RWPE1 (cell line): ENCODE data around the gene CLDN5.

ENCODE experiments used
- CTCF ChIA-PET: fragments of 350-600 bp; sonication (Branson Sonifier 250); formaldehyde crosslinking; extraction: SDS; loops from one replicate; lab custom pipeline; 2021; lab: Yijun Ruan, JAX
- POLR2A ChIA-PET: fragments of 400-600 bp; formaldehyde crosslinking; extraction: SDS; loops from one replicate; lab custom pipeline; 2020; ENCODE audit warnings: antibody characterized with exemption; ENCODE audit not compliant: low non-redundant PET; lab: Yijun Ruan, JAX
- DNase-seq: peaks from one replicate; pipeline ENCODE4 v3.0.0; 2012; ENCODE audit warnings: low spot score
- H3K27ac ChIP-seq: fragments of 450-650 bp; 2 replicates; pipeline ENCODE4 v1.5.1; 2017
- CTCF ChIP-seq: fragments of 450-650 bp; conservative IDR thresholded peaks from 2 replicates; pipeline ENCODE4 v1.5.1; 2017; ENCODE audit warnings: low read depth, mild to moderate bottlenecking

Gene CLDN5

GRCh38 chr22:19524170-19525115 lies at the start of gene CLDN5:
TSS of gene CLDN5 (minus strand) at chr22:19524410. CDS start at chr22:19524255, 155 bp downstream.
- ChIA-PET CTCF (no interaction called here), POLR2A (no interaction called here)
- no peak for DNase-seq
- H3K27ac ChIP-seq: no peak within 1 kb of the TSS
- TF ChIP-seq CTCF: no peak

- peak; percentile 45 for DNase-seq
- TF ChIP-seq CTCF: no peak
- ChIA-PET POLR2A (no interaction called here), CTCF (no interaction called here)
- H3K27ac ChIP-seq: no peak overlapping the region
Observed at GRCh38 chr22:19571995-19572394, 47.8 kb upstream of the CLDN5 start.

- TF ChIP-seq CTCF: no peak
- POLR2A ChIA-PET: no interaction called here
- CTCF ChIA-PET: no interaction called here
- DNase-seq: no peak
- H3K27ac ChIP-seq: no peak overlapping the region
Observed at GRCh38 chr22:19571207-19571795, 47.1 kb upstream of the CLDN5 start.

- no peak for TF ChIP-seq CTCF
- no peak overlapping the region for H3K27ac ChIP-seq
- DNase-seq: no peak
- CTCF ChIA-PET: no interaction called here
- POLR2A ChIA-PET: no interaction called here
Observed at GRCh38 chr22:19569976-19570375, 45.8 kb upstream of the CLDN5 start.

GRCh38 chr22:19569276-19569640 lies 45.0 kb upstream of the CLDN5 start:
- peak overlapping the region; percentile 73 for H3K27ac ChIP-seq
- no peak for DNase-seq
- POLR2A ChIA-PET: no interaction called here
- CTCF ChIA-PET: no interaction called here
- TF ChIP-seq CTCF: no peak

GRCh38 chr22:19568337-19569275 lies 44.4 kb upstream of the CLDN5 start:
- DNase-seq: peak; percentile 60
- no peak for TF ChIP-seq CTCF
- CTCF ChIA-PET: no interaction called here
- POLR2A ChIA-PET: no interaction called here
- peak overlapping the region; percentile 73 for H3K27ac ChIP-seq
